Measurements from ENCODE around the gene EVI5L. TPM values are rescaled to one million over a fixed set of nuclear protein-coding genes. Genes with fewer than 3 reads are reported as not detected.

EVI5L gene
- total RNA-seq, 1 donor from 2014 or later, result 9.2 TPM

DNA sequence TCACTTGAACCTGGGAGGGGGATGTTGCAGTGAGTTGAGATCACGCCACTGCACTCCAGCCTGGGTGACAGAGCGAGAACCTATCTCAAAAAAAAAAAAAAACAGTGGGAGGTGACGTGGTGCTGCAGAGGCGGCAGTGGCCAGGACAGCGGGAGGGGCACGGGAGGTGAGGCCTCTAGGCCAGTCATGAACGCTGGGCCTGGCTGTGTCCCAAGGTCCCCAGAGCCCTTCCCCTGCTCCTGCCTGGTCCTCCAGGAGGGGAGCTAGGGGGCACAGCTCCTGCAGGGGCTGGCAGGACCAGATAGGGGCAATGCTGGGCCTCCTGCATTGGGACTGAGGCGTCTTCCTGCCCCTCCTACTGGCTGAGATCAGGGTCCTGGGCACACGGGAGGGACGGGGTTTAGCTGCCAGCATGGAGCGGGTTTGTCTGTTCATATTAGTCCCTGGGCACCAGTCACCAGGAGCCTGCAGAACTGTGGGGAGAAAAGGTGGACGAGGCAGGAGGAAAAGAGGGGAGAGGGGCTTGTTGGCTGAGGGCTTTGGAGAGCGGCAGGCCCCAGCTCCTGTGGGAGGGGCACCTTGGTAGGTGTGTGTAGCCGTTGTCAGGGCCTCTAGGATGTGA, 78.2 kb downstream of the EVI5L start:
- peaks cover 15% of the 10 kb centered on the region for H3K36me3 ChIP-seq (ENCODE audit: control insufficient read depth, insufficient read depth, low read length)
- H3K4me3 ChIP-seq (ENCODE audit: low read depth, low read length), result no peak overlapping the region
- FAIRE-seq (no peak), DNase-seq (ENCODE audit: low read depth) (no peak)
- no peaks in the 10 kb centered on the region for H3K27me3 ChIP-seq (ENCODE audit: control insufficient read depth, insufficient read depth, low read length)
- TF ChIP-seq, protein P1, sequence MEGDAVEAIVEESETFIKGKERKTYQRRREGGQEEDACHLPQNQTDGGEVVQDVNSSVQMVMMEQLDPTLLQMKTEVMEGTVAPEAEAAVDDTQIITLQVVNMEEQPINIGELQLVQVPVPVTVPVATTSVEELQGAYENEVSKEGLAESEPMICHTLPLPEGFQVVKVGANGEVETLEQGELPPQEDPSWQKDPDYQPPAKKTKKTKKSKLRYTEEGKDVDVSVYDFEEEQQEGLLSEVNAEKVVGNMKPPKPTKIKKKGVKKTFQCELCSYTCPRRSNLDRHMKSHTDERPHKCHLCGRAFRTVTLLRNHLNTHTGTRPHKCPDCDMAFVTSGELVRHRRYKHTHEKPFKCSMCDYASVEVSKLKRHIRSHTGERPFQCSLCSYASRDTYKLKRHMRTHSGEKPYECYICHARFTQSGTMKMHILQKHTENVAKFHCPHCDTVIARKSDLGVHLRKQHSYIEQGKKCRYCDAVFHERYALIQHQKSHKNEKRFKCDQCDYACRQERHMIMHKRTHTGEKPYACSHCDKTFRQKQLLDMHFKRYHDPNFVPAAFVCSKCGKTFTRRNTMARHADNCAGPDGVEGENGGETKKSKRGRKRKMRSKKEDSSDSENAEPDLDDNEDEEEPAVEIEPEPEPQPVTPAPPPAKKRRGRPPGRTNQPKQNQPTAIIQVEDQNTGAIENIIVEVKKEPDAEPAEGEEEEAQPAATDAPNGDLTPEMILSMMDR (IDR thresholded peaks at IDR 0.05; ENCODE audit: insufficient read depth, low read length, severe bottlenecking), result no peak

DNA sequence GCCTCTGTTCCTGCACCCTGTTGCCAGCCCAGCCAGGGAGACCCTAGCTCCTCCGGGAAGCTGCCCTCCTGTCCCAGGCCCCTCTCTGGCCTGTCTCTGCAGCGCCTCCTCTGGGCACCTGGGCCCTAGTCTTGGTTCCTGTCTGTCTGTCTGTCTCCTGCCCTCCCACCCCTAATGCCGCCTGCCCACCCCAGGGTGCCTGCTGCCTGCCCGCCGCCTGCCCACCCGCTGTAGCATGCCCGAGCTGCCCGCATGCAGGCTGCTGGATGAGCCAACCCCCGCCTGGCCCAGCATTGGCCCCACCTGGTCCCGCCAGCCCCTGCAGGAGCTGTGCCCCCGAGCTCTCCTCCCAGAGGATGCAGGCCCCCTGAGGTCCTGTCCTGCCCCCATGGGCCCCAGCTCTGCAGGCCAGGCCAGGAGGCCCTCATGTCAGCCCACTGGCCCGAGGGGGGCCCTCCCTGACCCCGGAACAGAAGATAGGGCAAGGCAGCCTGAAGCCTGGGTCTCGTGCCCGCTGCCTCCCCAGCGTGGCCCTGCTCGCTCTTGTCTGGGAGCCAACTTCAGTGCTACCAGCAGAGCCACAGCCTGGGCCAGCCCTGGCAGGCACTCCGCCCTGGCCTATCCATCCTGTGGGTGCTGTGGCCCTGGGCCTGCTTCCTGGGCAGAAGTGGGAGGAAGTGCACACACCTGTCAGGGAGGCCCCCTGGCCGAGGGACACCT, 78.9 kb downstream of the EVI5L start:
- Histone ChIP-seq H3K27me3 (ENCODE audit: control insufficient read depth, insufficient read depth, low read length) (no peaks in the 10 kb centered on the region), H3K4me3 (ENCODE audit: low read depth, low read length) (no peak overlapping the region), H3K36me3 (ENCODE audit: control insufficient read depth, insufficient read depth, low read length) (peaks cover 15% of the 10 kb centered on the region)
- TF ChIP-seq, protein P1 (IDR thresholded peaks at IDR 0.05; ENCODE audit: insufficient read depth, low read length, severe bottlenecking), result peak; percentile 7
- FAIRE-seq (no peak), DNase-seq (ENCODE audit: low read depth) (no peak)

DNA sequence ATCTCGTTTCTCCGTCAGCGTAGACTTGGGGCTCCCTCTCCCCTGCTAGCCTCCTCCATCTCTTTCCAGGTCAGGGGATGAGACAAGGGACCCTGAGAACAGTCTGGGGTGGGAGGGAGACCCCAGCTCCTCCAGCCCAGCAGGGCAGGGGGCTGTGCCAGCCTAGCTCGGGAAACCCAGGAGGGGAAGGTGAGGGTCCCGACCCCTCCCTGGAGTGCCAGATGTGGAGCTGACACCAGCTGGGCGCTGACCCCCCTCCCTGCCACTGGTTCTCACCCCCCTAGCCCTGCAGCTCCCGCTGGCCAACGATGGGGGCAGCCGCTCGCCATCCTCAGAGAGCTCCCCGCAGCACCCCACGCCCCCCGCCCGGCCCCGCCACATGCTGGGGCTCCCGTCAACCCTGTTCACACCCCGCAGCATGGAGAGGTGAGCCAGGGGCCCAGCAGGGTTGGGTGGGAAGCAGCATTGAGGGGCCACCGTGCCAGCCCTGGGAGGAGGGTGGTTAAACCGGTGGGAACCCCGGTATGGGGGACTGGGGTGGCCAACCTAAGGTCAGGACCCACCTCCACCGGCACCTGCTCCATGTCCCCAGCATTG, 79.6 kb downstream of the EVI5L start:
- Histone ChIP-seq H3K27me3 (ENCODE audit: control insufficient read depth, insufficient read depth, low read length) (no peaks in the 10 kb centered on the region), H3K36me3 (ENCODE audit: control insufficient read depth, insufficient read depth, low read length) (peaks cover 15% of the 10 kb centered on the region), H3K4me3 (ENCODE audit: low read depth, low read length) (no peak overlapping the region)
- TF ChIP-seq, protein P1 (IDR thresholded peaks at IDR 0.05; ENCODE audit: insufficient read depth, low read length, severe bottlenecking), result no peak
- DNase-seq (ENCODE audit: low read depth) (no peak), FAIRE-seq (no peak)

DNA sequence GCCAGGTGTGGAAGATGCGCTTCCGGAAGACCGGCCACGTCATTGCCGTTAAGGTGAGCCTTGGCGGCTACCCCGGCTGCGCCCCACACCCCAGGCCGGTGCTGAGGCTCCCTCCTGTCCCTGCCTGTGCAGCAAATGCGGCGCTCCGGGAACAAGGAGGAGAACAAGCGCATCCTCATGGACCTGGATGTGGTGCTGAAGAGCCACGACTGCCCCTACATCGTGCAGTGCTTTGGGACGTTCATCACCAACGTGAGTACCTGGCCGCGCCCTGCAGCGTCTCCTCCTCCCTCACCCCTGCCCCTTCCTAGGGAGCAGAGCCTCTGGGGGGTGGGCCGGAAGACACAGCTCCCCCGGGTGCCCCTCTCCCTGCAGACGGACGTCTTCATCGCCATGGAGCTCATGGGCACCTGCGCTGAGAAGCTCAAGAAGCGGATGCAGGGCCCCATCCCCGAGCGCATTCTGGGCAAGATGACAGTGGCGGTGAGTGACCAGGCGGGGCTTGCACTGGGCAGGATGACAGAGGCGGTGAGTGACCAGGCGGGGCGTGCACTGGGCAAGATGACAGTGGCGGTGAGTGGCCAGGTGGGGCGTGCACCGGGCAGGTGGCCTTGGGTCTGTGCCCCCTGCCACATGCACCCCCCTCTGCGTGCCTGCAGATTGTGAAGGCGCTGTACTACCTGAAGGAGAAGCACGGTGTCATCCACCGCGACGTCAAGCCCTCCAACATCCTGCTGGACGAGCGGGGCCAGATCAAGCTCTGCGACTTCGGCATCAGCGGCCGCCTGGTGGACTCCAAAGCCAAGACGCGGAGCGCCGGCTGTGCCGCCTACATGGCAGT, 80.5 kb downstream of the EVI5L start:
- no peak for DNase-seq (ENCODE audit: low read depth)
- no peak for FAIRE-seq
- H3K27me3 ChIP-seq (ENCODE audit: control insufficient read depth, insufficient read depth, low read length), result no peaks in the 10 kb centered on the region
- H3K36me3 ChIP-seq (ENCODE audit: control insufficient read depth, insufficient read depth, low read length), result peaks cover 12% of the 10 kb centered on the region
- TF ChIP-seq, protein P1 (IDR thresholded peaks at IDR 0.05; ENCODE audit: insufficient read depth, low read length, severe bottlenecking), result no peak
- no peak overlapping the region for H3K4me3 ChIP-seq (ENCODE audit: low read depth, low read length)

DNA sequence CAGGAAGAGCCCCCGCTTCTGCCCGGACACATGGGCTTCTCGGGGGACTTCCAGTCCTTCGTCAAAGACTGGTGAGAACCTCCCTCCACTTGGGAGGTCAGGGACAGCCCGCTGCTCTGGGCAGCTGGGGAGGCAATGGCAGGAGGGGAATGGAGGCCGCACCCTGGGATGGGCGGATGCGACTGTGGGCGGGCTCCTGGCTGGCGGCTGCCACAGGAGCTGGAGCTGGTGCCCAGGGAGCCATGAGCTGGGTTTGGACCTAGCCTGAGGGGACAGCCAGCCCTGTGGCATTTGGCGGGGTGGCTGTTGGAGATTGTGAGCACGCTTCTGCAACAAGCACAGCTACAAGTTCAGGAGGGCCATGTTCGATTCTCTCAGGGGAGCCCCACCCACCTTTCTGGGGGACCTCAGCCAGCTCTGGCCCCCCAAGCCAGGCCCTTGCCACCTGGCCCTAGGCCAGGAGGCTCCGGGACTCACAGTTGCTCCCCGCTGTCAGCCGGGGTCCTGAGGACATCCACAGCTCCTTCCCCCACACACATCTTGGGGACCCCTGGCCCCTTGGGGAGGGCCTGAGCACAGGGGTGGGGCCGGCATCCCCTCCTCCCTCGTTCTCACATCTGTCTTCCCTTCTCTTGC, 81.6 kb downstream of the EVI5L start:
- DNase-seq (ENCODE audit: low read depth) (no peak), FAIRE-seq (no peak)
- TF ChIP-seq, protein P1 (IDR thresholded peaks at IDR 0.05; ENCODE audit: insufficient read depth, low read length, severe bottlenecking), result no peak
- Histone ChIP-seq H3K4me3 (ENCODE audit: low read depth, low read length) (no peak overlapping the region), H3K36me3 (ENCODE audit: control insufficient read depth, insufficient read depth, low read length) (peaks cover 9% of the 10 kb centered on the region), H3K27me3 (ENCODE audit: control insufficient read depth, insufficient read depth, low read length) (peaks cover 2% of the 10 kb centered on the region)
